AG10803 (cell line): ENCODE measurements around the gene TMEM205.
"Not testable (repeated sequence)": the region's sequence is repeated elsewhere in the genome, so short reads cannot be mapped to it uniquely, and the experiment has no call there.

Experiments used
- DNase-seq: peaks from one replicate; pipeline ENCODE4 v3.0.0; 2010; ENCODE audit warnings: low read depth
- H3K4me3 ChIP-seq: 2 replicates; pipeline ENCODE4 v1.5.1; 2011; ENCODE audit warnings: mild to moderate bottlenecking, low read length, control low read depth
- TF ChIP-seq, protein P1 (sequence below): conservative IDR thresholded peaks from 2 replicates; pipeline ENCODE4 v1.5.1; 2011; ENCODE audit warnings: mild to moderate bottlenecking, low read length, control low read depth, inconsistent platforms

The TMEM205 gene

DNA sequence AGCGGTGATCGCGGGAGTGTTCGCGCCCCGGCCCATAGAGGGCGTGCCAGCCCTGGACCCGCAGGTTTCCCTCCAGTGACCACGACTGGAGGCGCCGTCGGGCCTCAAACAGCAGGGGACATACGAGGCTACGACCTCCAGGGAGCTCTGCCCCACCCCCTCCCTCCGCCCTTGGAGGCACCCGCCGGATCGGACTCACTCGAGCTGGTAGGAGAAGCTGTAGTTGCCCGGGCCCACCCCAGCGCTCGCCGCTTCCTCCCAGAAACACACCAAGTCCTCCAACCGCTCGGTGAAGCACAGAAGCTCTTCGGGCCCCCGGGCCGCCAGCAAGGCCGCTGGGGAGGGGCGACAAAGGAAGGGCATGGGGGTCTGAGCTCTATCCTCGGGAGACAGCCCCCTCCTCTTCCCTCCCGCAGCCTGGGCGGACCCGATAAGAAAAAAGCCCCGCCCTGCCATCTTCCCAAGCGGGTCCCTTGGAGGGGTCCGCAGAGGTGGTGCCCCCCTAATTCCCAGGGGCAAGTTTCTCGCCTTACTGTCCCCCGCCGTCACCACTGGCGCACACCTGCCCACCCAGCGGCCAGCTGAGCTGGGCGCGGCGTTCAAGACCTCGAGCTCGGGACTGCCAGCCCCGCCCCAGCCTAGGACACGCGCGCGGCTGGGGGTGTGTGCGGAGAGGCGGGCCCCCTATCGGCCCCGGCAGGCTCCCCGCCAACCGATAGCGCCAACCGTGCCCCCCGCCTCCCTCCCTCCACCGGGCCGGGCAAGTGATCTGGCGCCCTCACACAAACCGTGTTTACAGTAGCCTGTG, 37.0 kb upstream of the TMEM205 start:
- H3K4me3 ChIP-seq: no peak overlapping the region; the same call in 1 of the 2 replicates
- TF ChIP-seq, protein P1, sequence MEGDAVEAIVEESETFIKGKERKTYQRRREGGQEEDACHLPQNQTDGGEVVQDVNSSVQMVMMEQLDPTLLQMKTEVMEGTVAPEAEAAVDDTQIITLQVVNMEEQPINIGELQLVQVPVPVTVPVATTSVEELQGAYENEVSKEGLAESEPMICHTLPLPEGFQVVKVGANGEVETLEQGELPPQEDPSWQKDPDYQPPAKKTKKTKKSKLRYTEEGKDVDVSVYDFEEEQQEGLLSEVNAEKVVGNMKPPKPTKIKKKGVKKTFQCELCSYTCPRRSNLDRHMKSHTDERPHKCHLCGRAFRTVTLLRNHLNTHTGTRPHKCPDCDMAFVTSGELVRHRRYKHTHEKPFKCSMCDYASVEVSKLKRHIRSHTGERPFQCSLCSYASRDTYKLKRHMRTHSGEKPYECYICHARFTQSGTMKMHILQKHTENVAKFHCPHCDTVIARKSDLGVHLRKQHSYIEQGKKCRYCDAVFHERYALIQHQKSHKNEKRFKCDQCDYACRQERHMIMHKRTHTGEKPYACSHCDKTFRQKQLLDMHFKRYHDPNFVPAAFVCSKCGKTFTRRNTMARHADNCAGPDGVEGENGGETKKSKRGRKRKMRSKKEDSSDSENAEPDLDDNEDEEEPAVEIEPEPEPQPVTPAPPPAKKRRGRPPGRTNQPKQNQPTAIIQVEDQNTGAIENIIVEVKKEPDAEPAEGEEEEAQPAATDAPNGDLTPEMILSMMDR: peak; percentile 58
- DNase-seq: no peak

DNA sequence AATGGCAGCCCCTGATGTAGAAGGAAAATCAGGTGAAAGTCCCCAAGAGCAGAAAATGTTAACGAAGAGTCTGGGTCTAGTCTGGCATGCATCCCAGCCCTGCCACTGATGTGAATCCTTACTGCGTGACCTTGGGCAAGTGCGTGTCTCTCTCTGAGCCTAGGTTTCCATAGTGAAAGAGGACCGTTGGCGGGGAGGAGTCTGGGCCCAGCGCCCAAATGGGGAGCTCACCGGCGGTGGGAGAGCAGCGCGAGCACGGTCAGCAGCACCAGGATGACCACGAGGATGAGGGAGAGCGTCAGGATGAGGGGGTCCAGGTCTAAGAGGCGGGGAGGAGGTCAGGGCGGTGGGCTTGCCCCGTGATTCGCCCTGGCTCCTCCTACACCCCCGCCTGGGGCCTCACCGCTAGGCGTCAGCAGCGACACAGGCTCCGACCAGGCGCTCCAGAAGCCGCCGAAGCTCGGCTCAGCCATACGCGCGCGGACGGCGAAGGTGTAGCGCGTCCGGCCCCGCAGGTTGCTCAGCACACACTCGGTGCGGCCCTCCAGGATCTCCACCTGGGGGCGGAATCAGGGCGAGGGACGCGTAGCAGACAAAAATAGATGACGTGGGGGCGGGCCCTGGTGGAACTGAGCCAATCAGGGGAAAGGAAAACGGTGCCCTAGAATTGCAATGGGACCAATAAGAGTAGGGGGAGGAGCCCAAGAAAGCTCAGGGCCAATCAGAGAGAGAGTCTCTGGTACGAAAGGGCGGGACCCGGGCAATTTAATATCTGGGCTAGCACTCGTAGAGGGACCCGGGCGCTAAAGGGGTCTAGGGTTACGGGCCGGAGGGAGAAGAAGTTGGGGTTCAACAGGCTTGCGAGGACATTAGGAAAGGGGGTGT, 34.8 kb upstream of the TMEM205 start:
- TF ChIP-seq, protein P1: peak; percentile 67
- H3K4me3 ChIP-seq: peak overlapping the region; percentile 73
- DNase-seq: peak; percentile 89

DNA sequence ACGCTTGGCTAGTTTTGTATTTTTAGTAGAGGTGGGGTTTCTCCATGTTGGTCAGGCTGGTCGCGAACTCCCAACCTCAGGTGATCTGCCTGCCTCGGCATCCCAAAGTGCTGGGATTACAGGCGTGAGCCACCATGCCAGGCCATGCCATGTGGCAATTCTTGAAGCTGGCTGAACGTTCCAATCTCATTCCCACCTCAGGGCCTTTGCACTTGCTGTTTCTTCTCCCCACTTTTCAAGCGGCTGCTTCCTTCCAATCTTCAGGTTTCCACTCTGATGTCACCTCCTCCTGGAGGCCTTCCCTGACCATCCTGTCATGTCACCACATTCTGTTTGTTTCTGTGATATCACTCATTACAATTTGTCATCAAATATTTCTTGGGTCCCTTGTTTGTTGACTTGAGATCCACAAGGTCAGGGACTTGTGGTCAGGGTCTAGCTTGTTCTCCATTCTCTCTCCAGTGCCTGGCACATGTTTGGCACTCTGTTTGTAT, 33.8 kb upstream of the TMEM205 start:
- no peak overlapping the region for H3K4me3 ChIP-seq
- DNase-seq: no peak
- TF ChIP-seq, protein P1: no peak

DNA sequence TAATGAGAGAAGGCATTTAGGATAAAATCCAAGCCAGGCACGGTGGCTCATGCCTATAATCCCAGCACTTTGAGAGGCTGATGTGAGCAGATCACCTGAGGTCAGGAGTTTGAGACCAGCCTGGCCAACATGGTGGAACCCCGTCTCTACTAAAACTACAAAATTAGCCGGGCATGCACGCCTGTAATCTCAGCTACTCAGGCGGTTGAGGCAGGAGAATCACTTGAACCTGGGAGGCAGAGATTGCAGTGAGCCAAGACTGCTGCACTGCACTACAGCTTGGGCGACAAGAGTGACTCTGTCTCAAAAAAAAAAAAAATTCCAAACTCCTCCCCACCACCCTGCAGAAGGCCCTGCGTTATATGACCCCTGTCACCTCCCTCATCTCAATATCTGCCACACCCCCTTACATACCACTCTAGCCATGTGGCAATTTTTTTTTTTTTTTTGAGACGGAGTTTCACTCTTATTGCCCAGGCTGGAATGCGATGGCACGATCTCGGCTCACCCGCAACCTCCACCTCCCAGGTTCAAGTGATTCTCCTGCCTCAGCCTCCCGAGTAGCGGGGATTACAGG, 33.3 kb upstream of the TMEM205 start:
- not testable (repeated sequence) for DNase-seq, H3K4me3 ChIP-seq

DNA sequence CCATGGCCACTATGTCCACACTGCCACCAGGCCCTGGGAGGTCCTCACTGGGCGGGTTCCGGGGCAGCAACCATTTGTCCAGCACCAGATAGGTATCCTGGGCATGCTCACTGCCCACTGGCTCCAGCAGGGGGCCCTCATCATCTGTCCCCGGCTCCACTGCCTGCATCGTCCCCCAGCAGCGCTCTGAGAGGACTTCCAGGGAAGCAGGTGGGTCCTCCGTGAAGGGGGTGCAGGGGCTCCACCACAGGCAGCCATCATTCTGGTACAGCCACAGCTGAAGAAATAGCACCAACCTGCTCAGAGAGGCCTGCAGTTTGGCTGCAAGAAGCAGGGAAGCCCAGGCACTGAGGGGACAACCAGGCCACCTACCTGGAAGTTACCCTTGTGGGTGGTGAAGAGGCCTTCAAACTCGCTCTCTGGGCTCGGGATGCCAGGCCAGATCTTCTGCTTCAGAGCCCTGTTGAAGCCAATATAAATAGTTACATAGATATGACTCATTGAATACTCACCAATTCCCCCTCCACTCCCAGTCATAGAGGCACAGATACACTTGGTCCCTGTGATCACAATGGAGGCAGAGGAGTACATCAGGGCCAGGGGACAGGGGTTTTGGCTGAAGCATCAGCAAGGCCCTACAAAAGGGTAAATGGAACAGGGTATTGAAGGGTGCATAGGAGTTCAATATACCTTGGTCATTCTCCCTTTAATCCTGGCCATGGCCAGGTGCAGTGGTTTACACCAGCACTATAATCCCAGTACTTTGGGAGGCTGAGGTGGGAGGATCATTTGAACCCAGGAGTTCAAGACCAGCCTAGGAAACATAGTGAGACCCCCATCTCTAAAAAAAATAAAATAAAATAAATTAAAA, 32.5 kb upstream of the TMEM205 start:
- no peak overlapping the region for H3K4me3 ChIP-seq
- peak; percentile 66 for DNase-seq
- TF ChIP-seq, protein P1: peak; percentile 43

DNA sequence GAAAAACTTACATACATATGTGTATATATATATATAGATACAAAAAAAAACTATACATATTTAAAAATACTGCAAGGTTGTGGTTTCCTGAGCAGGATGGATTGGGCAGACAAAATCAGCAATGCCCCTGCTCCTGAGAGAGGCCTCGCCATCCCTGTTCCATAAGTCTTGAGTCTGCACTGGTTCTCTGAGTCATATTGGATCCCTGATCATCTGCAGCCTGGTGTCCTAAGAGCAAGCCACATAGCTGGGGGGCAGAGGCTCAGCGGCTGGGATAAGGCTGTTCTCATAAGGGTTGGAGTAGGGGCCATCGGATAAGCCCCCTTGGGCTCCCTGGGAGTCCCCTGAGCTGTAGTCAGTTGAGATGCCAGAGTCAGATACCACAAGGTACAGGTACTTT, 31.7 kb upstream of the TMEM205 start:
- H3K4me3 ChIP-seq: no peak overlapping the region
- TF ChIP-seq, protein P1: no peak
- peak; percentile 20 for DNase-seq
